Thoracic aorta (tissue), 2 donors: ENCODE measurements around the gene TENM4. TPM values are rescaled to one million over a fixed set of nuclear protein-coding genes. Genes with fewer than 3 reads are reported as not detected.

Experiments
- ATAC-seq: fragments of 150-250 bp; one replicate; pipeline ENCODE4 v1.8.0; 2017; ENCODE audit warnings: low read depth; ENCODE audit not compliant: insufficient number of reproducible peaks, low FRiP score
- DNase-seq: peaks from one replicate; pipeline ENCODE4 v3.0.0-alpha.2; 2020; ENCODE audit warnings: low spot score
- H3K27ac ChIP-seq, 2 donors: fragments of 200-600 bp; sonication (generic); 1 replicate in 1 of 2; 2 replicates in 1 of 2; pipeline ENCODE4 v1.5.1; 2016; ENCODE audit warnings: mild to moderate bottlenecking in 2 of 2, moderate library complexity in 2 of 2
- H3K27me3 ChIP-seq: fragments of 200-600 bp; sonication (generic); replicated peaks from 2 replicates; pipeline ENCODE4 v1.6.0; 2016; ENCODE audit warnings: mild to moderate bottlenecking; ENCODE audit not compliant: insufficient read depth
- H3K36me3 ChIP-seq: fragments of 200-600 bp; sonication (generic); one replicate; pipeline ENCODE4 v1.5.1; 2016
- H3K4me1 ChIP-seq, 2 donors: fragments of 200-600 bp; sonication (generic); 1 replicate in 1 of 2; 2 replicates in 1 of 2; pipeline versions ENCODE4 v1.5.1 to v1.6.0; 2016; ENCODE audit warnings: low read depth in 2 of 2, mild to moderate bottlenecking in 1 of 2; ENCODE audit not compliant: control insufficient read depth in 1 of 2
- H3K4me3 ChIP-seq: fragments of 200-600 bp; sonication (generic); 2 replicates; pipeline ENCODE4 v1.5.1; 2016; ENCODE audit warnings: mild to moderate bottlenecking
- H3K9me3 ChIP-seq: fragments of 200-600 bp; sonication (generic); 2 replicates; pipeline ENCODE4 v1.5.1; 2016
- total RNA-seq, 2 donors: library from RNA; depleted of rRNA; stranded (reverse); fragments of >200 nt; gene quantifications; one replicate each; pipeline versions ENCODE4 v1.1.0 to v1.2.3, GENCODE V29; 2016
- TF ChIP-seq, protein P1 (sequence below): fragments of 200-600 bp; sonication (generic); IDR thresholded peaks from one replicate; pipeline ENCODE4 v1.5.1; 2019; ENCODE audit warnings: antibody characterized with exemption

TENM4 gene
- total RNA-seq, 2 donors from 2014 or later = 6.1 to 13.3 TPM

DNA sequence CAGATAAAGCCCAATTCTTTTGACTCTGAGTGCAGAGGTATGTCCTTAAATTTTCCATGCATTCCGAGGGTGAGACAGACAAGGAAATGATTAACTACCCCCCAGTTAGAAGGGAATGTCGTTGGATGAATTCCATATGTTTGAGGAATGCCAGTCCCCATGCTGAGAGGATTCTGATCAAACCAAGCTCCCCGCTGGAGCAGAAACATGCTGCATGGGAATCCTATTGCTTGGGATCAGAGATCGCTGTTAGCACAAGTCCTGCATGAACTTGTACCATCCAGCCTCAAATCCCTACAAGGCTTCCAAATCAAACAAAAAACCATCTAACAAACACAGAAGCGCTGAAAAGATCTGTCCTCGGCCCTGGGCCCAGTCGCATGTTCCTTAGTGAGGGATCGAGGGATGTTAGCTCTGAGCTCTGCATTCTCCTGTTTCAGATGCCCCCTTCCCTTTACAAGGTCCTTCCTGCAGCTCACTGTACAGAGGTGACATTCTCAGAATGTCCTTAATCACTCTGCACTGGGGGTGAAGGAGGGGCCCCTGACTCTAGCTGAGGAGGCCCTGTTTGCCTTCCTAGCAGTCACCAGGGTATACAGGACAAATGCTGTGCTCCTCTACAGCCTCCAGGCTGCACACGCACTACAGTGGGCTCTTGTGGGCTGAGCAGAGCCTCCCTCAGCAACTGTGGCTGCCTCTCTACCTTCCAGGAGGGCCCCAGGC lies 353.4 kb downstream of the TENM4 start:
- ATAC-seq = no peak
- TF ChIP-seq, protein P1, sequence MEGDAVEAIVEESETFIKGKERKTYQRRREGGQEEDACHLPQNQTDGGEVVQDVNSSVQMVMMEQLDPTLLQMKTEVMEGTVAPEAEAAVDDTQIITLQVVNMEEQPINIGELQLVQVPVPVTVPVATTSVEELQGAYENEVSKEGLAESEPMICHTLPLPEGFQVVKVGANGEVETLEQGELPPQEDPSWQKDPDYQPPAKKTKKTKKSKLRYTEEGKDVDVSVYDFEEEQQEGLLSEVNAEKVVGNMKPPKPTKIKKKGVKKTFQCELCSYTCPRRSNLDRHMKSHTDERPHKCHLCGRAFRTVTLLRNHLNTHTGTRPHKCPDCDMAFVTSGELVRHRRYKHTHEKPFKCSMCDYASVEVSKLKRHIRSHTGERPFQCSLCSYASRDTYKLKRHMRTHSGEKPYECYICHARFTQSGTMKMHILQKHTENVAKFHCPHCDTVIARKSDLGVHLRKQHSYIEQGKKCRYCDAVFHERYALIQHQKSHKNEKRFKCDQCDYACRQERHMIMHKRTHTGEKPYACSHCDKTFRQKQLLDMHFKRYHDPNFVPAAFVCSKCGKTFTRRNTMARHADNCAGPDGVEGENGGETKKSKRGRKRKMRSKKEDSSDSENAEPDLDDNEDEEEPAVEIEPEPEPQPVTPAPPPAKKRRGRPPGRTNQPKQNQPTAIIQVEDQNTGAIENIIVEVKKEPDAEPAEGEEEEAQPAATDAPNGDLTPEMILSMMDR = no peak

DNA sequence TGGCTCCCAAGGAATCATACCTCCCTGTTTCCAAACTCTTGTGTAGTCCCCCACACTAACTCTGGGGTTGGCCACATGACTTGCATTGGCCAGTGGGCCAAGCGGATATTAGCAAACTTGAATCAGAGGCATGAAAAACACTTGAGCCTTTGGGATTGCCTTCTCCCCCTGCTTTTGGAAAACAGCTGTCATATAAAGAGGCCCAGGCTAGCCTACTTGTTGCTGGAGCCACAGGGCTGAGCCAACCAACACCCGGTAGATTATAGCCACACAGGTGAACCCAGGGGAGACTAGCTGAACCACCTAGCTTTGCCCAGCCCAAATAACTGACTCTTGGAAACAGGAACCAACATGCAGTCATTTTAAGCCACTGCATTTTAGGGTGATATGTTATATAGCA lies 354.8 kb downstream of the TENM4 start:
- Histone ChIP-seq H3K4me3 (no peak overlapping the region), H3K4me1 (peaks cover 2 to 16% of the 10 kb centered on the region in 2 donors), H3K27ac (no peak overlapping the region), H3K36me3 (no peaks in the 10 kb centered on the region), H3K27me3 (no peaks in the 10 kb centered on the region), H3K9me3 (no peaks in the 10 kb centered on the region)
- DNase-seq = no peak
- no peak for ATAC-seq
- TF ChIP-seq, protein P1 = no peak

More for the DNA sequence above, 353.4 kb downstream of the TENM4 start:
- Histone ChIP-seq H3K27ac (no peak overlapping the region), H3K4me1 (peaks cover 2 to 21% of the 10 kb centered on the region in 2 donors), H3K36me3 (no peaks in the 10 kb centered on the region), H3K9me3 (no peaks in the 10 kb centered on the region), H3K27me3 (no peaks in the 10 kb centered on the region), H3K4me3 (no peak overlapping the region)
- DNase-seq = no peak

DNA sequence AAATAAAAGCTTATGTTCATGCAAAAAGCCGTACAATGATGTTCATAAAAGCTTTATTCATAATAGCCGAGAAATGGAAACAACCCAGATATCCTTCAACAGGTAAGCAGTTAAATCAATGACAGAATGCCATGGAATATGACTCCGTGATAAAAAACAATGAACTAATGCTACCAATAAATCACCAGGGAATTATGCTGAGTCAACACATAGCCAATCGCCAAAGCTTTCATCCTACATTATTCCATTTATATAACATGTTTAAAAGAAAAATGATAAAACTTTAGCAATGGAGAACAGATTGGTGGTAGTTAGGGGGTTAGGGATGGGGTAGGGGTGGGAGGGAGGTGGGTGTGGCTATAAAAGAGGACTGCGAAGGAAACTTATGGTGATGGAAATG lies 356.4 kb downstream of the TENM4 start:
- no peaks in the 10 kb centered on the region for H3K36me3 ChIP-seq
- no peaks in the 10 kb centered on the region for H3K9me3 ChIP-seq
- TF ChIP-seq, protein P1 = no peak
- no peak for DNase-seq
- H3K27ac ChIP-seq = no peak overlapping the region
- no peaks in the 10 kb centered on the region for H3K27me3 ChIP-seq
- no peak overlapping the region for H3K4me3 ChIP-seq
- H3K4me1 ChIP-seq = peaks cover 2 to 16% of the 10 kb centered on the region in 2 donors
- no peak for ATAC-seq

DNA sequence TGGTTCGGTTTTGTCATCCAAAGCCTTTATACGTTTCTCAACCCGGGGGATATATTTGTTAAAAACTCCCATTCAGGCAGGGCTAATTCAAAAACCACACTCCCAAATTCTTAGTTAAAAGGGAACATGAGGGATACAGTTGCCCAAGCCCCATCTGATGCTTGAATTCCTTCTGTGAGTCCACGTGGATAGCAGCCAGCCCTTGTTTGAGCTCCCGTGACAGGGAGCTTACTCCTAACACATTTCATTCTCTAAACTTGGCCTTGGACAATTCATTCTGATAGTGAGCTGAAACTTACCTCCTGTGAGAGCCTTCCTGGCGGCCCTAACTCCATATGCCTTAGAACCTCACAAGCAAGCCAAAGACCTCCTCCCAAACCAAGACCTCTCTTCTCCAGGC lies 357.5 kb downstream of the TENM4 start:
- Histone ChIP-seq H3K27ac (no peak overlapping the region), H3K4me1 (peaks cover 2 to 16% of the 10 kb centered on the region in 2 donors), H3K36me3 (no peaks in the 10 kb centered on the region), H3K4me3 (no peak overlapping the region), H3K27me3 (no peaks in the 10 kb centered on the region), H3K9me3 (no peaks in the 10 kb centered on the region)
- DNase-seq (no peak), ATAC-seq (no peak)
- TF ChIP-seq, protein P1 = no peak

DNA sequence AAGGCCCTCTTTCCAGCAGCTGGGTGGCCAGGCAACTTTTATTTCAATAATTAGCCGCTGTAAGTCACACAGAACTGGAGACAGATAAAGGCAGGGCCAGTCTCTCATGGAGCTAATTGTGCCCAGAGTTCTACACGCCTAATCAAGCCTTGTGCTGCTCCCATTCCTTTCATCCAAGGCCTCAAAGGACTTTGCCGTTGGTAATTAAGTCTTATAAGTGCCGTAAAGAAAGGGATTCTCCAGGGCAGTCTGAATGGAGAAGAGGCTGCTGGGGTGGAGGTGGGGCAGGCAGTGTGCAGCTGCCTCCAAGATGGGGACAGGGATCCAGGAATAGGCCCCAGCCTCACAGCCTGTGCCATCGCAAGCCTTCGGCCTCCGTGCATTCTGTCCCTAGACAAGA lies 357.9 kb downstream of the TENM4 start:
- DNase-seq = no peak
- Histone ChIP-seq H3K27ac (no peak overlapping the region), H3K36me3 (no peaks in the 10 kb centered on the region), H3K27me3 (no peaks in the 10 kb centered on the region), H3K9me3 (no peaks in the 10 kb centered on the region), H3K4me3 (no peak overlapping the region), H3K4me1 (peaks cover 2 to 21% of the 10 kb centered on the region in 2 donors)
- ATAC-seq = no peak
- TF ChIP-seq, protein P1 = no peak
